Mesenchymal stem cell (in vitro differentiated cells and primary cell): ENCODE data around the gene BCL7C.
"Not testable (repeated sequence)": the region's sequence is repeated elsewhere in the genome, so short reads cannot be mapped to it uniquely, and the experiment has no call there.

Experiments
- DNase-seq: peaks from one replicate; pipeline ENCODE4 v3.0.0-alpha.2; 2013
- H2AFZ ChIP-seq: one replicate; pipeline ENCODE4 v1.6.1; 2013; ENCODE audit warnings: low read depth, mild to moderate bottlenecking, control low read depth, inconsistent platforms, low read length, moderate library complexity
- H2AK5ac ChIP-seq: 2 replicates; pipeline ENCODE4 v1.6.1; 2013; ENCODE audit warnings: low read length, moderate library complexity, mild to moderate bottlenecking, inconsistent platforms; ENCODE audit not compliant: severe bottlenecking
- H2BK120ac ChIP-seq: one replicate; pipeline ENCODE4 v1.6.1; 2013; ENCODE audit warnings: low read depth, mild to moderate bottlenecking, inconsistent platforms, low read length, moderate library complexity
- H2BK12ac ChIP-seq, 2 experiments: one replicate each; pipeline ENCODE4 v1.6.1; 2013; ENCODE audit warnings: inconsistent platforms in 2 of 2, low read length in 2 of 2, mild to moderate bottlenecking in 2 of 2, moderate library complexity in 2 of 2, control low read depth in 1 of 2
- H2BK15ac ChIP-seq: one replicate; pipeline ENCODE4 v1.6.1; 2013; ENCODE audit warnings: mild to moderate bottlenecking, low read depth, inconsistent platforms; ENCODE audit not compliant: poor library complexity, severe bottlenecking
- H2BK5ac ChIP-seq: 2 replicates; pipeline ENCODE4 v1.6.1; 2013; ENCODE audit warnings: low read depth, mild to moderate bottlenecking, low read length, control low read depth, inconsistent platforms; ENCODE audit not compliant: poor library complexity, severe bottlenecking
- H3K14ac ChIP-seq, 2 experiments: one replicate each; pipeline ENCODE4 v1.6.1; 2013; ENCODE audit warnings: inconsistent platforms in 2 of 2, low read length in 2 of 2, control low read depth in 1 of 2, mild to moderate bottlenecking in 1 of 2, moderate library complexity in 1 of 2
- H3K18ac ChIP-seq, 2 experiments: one replicate each; pipeline ENCODE4 v1.6.1; 2013; ENCODE audit warnings: inconsistent platforms in 2 of 2, low read length in 2 of 2, control low read depth in 1 of 2, low read depth in 1 of 2, mild to moderate bottlenecking in 1 of 2
- H3K23ac ChIP-seq, 2 experiments: one replicate each; pipeline ENCODE4 v1.6.1; 2013; ENCODE audit warnings: inconsistent platforms in 2 of 2, low read length in 2 of 2, mild to moderate bottlenecking in 2 of 2, moderate library complexity in 2 of 2, control low read depth in 1 of 2
- H3K27ac ChIP-seq: 2 replicates; pipeline ENCODE4 v1.5.1; 2013; ENCODE audit warnings: mild to moderate bottlenecking, moderate library complexity, low read length, control low read depth, inconsistent platforms; ENCODE audit not compliant: poor library complexity, severe bottlenecking
- H3K27me3 ChIP-seq, 2 experiments: 2 replicates each; pipeline versions ENCODE4 v1.6.1 to v1.7.0; 2013; ENCODE audit warnings: low read length in 2 of 2, mild to moderate bottlenecking in 2 of 2, moderate library complexity in 2 of 2, control low read depth in 1 of 2, inconsistent platforms in 1 of 2; ENCODE audit not compliant: control insufficient read depth in 1 of 2, insufficient read depth in 1 of 2
- H3K36me3 ChIP-seq, 2 experiments: 2 replicates each; pipeline versions ENCODE4 v1.6.1 to v1.7.0; 2013; ENCODE audit warnings: low read length in 2 of 2, control low read depth in 1 of 2, inconsistent platforms in 1 of 2, low read depth in 1 of 2, mild to moderate bottlenecking in 1 of 2; ENCODE audit not compliant: insufficient read depth in 2 of 2, control insufficient read depth in 1 of 2
- H3K4ac ChIP-seq, 2 experiments: one replicate each; pipeline ENCODE4 v1.6.1; 2013; ENCODE audit warnings: inconsistent platforms in 2 of 2, low read length in 2 of 2, mild to moderate bottlenecking in 2 of 2, moderate library complexity in 2 of 2, control low read depth in 1 of 2, low read depth in 1 of 2
- H3K4me1 ChIP-seq: 2 replicates; pipeline ENCODE4 v1.6.1; 2013; ENCODE audit warnings: low read depth, low read length, control low read depth; ENCODE audit not compliant: control insufficient read depth, insufficient read depth
- H3K4me2 ChIP-seq: 2 replicates; pipeline ENCODE4 v1.6.1; 2013; ENCODE audit warnings: low read length, mild to moderate bottlenecking, inconsistent platforms; ENCODE audit not compliant: poor library complexity, severe bottlenecking
- H3K4me3 ChIP-seq, 2 experiments: 2 replicates each; pipeline versions ENCODE4 v1.5.1 to v1.7.0; 2013; ENCODE audit warnings: low read length in 2 of 2, mild to moderate bottlenecking in 2 of 2, control low read depth in 1 of 2, low read depth in 1 of 2; ENCODE audit not compliant: insufficient read depth in 1 of 2
- H3K79me1 ChIP-seq: replicated peaks from 2 replicates; pipeline ENCODE4 v1.6.1; 2013; ENCODE audit warnings: mild to moderate bottlenecking, control low read depth, low read length, inconsistent platforms; ENCODE audit not compliant: poor library complexity, severe bottlenecking
- H3K9ac ChIP-seq: 2 replicates; pipeline ENCODE4 v1.7.0; 2013; ENCODE audit warnings: mild to moderate bottlenecking, low read length, moderate library complexity
- H3K9me3 ChIP-seq: 2 replicates; pipeline ENCODE4 v1.7.0; 2013; ENCODE audit warnings: mild to moderate bottlenecking, low read length; ENCODE audit not compliant: control insufficient read depth
- H4K8ac ChIP-seq: one replicate; pipeline ENCODE4 v1.6.1; 2013; ENCODE audit warnings: inconsistent platforms, mild to moderate bottlenecking, low read length, moderate library complexity
- H4K91ac ChIP-seq: one replicate; pipeline ENCODE4 v1.6.1; 2013; ENCODE audit warnings: mild to moderate bottlenecking, low read length, inconsistent platforms
- WGBS: methylation state at CpG from one replicate; pipeline ENCODE4 v1.1.7; 2013; ENCODE audit warnings: mixed read lengths; 5-methylcytosine and 5-hydroxymethylcytosine counted together

BCL7C gene

GRCh38 chr16:30891043-30891823 lies 2.6 kb downstream of the BCL7C start:
- H3K27ac ChIP-seq, H3K23ac ChIP-seq, H3K14ac ChIP-seq, H2BK15ac ChIP-seq, H4K91ac ChIP-seq, H2BK12ac ChIP-seq, H3K4me3 ChIP-seq, H3K9ac ChIP-seq, DNase-seq, H2AFZ ChIP-seq, H3K4me2 ChIP-seq, H3K4ac ChIP-seq, H4K8ac ChIP-seq, H3K27me3 ChIP-seq, H2BK120ac ChIP-seq, H2BK5ac ChIP-seq, H2AK5ac ChIP-seq, H3K9me3 ChIP-seq, H3K18ac ChIP-seq: not testable (repeated sequence)
- H3K79me1 ChIP-seq, result peaks cover 33% of the 10 kb centered on the region
- H3K4me1 ChIP-seq, result peaks cover 34% of the 10 kb centered on the region
- peaks cover 40 to 45% of the 10 kb centered on the region in 2 experiments for H3K36me3 ChIP-seq
- 98% methylated on average over 12 of the region's 15 CpGs for WGBS

- peak overlapping the region; percentile 60 for H3K27ac ChIP-seq
- peaks cover 26% of the 10 kb centered on the region for H3K4me1 ChIP-seq
- H3K23ac ChIP-seq, result no peak overlapping the region
- no peak overlapping the region for H2BK15ac ChIP-seq
- H3K4me2 ChIP-seq, result no peak overlapping the region
- H2AK5ac ChIP-seq, result no peak overlapping the region
- H3K14ac ChIP-seq, result no peak overlapping the region
- no peak for DNase-seq
- no peak overlapping the region for H3K9ac ChIP-seq
- no peak overlapping the region for H4K91ac ChIP-seq
- no peak overlapping the region for H2BK120ac ChIP-seq
- H2AFZ ChIP-seq, result no peak overlapping the region
- no peak overlapping the region for H3K4ac ChIP-seq
- WGBS, result 92% methylated on average over 5 of the region's 5 CpGs
- no peak overlapping the region for H2BK5ac ChIP-seq
- peaks cover 37% of the 10 kb centered on the region for H3K79me1 ChIP-seq
- H3K4me3 ChIP-seq, result no peak overlapping the region
- H3K18ac ChIP-seq, result no peak overlapping the region
- H2BK12ac ChIP-seq, result no peak overlapping the region
- H3K9me3 ChIP-seq, result no peaks in the 10 kb centered on the region
- H3K36me3 ChIP-seq, result peaks cover 51 to 58% of the 10 kb centered on the region in 2 experiments
- no peaks in the 10 kb centered on the region for H3K27me3 ChIP-seq
- no peak overlapping the region for H4K8ac ChIP-seq
These were observed 4.2 kb downstream of the BCL7C start for GRCh38 chr16:30889721-30890120.

GRCh38 chr16:30888856-30889499 lies 4.9 kb downstream of the BCL7C start:
- no peak overlapping the region for H2AFZ ChIP-seq
- peaks cover 20% of the 10 kb centered on the region for H3K4me1 ChIP-seq
- 93% methylated on average over 7 of the region's 8 CpGs for WGBS
- H3K79me1 ChIP-seq, result peaks cover 41% of the 10 kb centered on the region
- H3K36me3 ChIP-seq, result peaks cover 54 to 61% of the 10 kb centered on the region in 2 experiments
- no peak overlapping the region for H3K4me3 ChIP-seq
- no peak overlapping the region for H3K4ac ChIP-seq
- no peaks in the 10 kb centered on the region for H3K9me3 ChIP-seq
- no peak overlapping the region for H2BK120ac ChIP-seq
- H2BK5ac ChIP-seq, result no peak overlapping the region
- no peak overlapping the region for H3K18ac ChIP-seq
- H3K14ac ChIP-seq, result no peak overlapping the region
- no peak overlapping the region for H3K23ac ChIP-seq
- peak overlapping the region in 1 of 2 experiments; percentile 32 for H2BK12ac ChIP-seq
- peak overlapping the region; percentile 60 for H3K27ac ChIP-seq
- H3K4me2 ChIP-seq, result no peak overlapping the region
- H4K91ac ChIP-seq, result no peak overlapping the region
- no peak overlapping the region for H3K9ac ChIP-seq
- H2AK5ac ChIP-seq, result peak overlapping the region; percentile 79
- no peak for DNase-seq
- H4K8ac ChIP-seq, result no peak overlapping the region
- no peak overlapping the region for H2BK15ac ChIP-seq
- H3K27me3 ChIP-seq, result no peaks in the 10 kb centered on the region

- H3K4ac ChIP-seq, result no peak overlapping the region
- H3K4me1 ChIP-seq, result peaks cover 16% of the 10 kb centered on the region
- no peak overlapping the region for H3K4me2 ChIP-seq
- H2AFZ ChIP-seq, result no peak overlapping the region
- DNase-seq, result no peak
- no peak overlapping the region for H4K8ac ChIP-seq
- peaks cover 58 to 61% of the 10 kb centered on the region in 2 experiments for H3K36me3 ChIP-seq
- H2BK12ac ChIP-seq, result no peak overlapping the region
- no peak overlapping the region for H3K9ac ChIP-seq
- H3K4me3 ChIP-seq, result no peak overlapping the region
- no peak overlapping the region for H3K14ac ChIP-seq
- H3K79me1 ChIP-seq, result peaks cover 38% of the 10 kb centered on the region
- no peak overlapping the region for H4K91ac ChIP-seq
- H2BK5ac ChIP-seq, result no peak overlapping the region
- H3K27me3 ChIP-seq, result no peaks in the 10 kb centered on the region
- no peak overlapping the region for H3K18ac ChIP-seq
- H3K23ac ChIP-seq, result no peak overlapping the region
- H3K9me3 ChIP-seq, result no peaks in the 10 kb centered on the region
- 100% methylated on average over 9 of the region's 9 CpGs for WGBS
- no peak overlapping the region for H2AK5ac ChIP-seq
- no peak overlapping the region for H2BK120ac ChIP-seq
- H2BK15ac ChIP-seq, result no peak overlapping the region
- H3K27ac ChIP-seq, result no peak overlapping the region
These were observed 6.0 kb downstream of the BCL7C start for GRCh38 chr16:30887927-30888326.
